Breast epithelium (tissue), 3 donors: ENCODE results near the gene KCNE4.

Source experiments
- POLR2A ChIP-seq: fragments of 450-650 bp; IDR thresholded peaks from one replicate; pipeline ENCODE4 v1.6.1; 2016; ENCODE audit warnings: antibody characterized with exemption, mild to moderate bottlenecking, moderate library complexity
- POLR2AphosphoS5 ChIP-seq, 3 donors: sonication (generic); formaldehyde crosslinking; IDR thresholded peaks; one replicate each; pipeline ENCODE4 v1.6.1; 2017; ENCODE audit warnings: antibody characterized with exemption in 3 of 3
- TF ChIP-seq, protein P1 (sequence below), 3 donors: fragments of 450-650 bp; IDR thresholded peaks; one replicate each; pipeline ENCODE4 v1.5.1; 2016 to 2017; ENCODE audit warnings: antibody characterized with exemption in 3 of 3, mild to moderate bottlenecking in 3 of 3, moderate library complexity in 3 of 3

- TF ChIP-seq, protein P1, sequence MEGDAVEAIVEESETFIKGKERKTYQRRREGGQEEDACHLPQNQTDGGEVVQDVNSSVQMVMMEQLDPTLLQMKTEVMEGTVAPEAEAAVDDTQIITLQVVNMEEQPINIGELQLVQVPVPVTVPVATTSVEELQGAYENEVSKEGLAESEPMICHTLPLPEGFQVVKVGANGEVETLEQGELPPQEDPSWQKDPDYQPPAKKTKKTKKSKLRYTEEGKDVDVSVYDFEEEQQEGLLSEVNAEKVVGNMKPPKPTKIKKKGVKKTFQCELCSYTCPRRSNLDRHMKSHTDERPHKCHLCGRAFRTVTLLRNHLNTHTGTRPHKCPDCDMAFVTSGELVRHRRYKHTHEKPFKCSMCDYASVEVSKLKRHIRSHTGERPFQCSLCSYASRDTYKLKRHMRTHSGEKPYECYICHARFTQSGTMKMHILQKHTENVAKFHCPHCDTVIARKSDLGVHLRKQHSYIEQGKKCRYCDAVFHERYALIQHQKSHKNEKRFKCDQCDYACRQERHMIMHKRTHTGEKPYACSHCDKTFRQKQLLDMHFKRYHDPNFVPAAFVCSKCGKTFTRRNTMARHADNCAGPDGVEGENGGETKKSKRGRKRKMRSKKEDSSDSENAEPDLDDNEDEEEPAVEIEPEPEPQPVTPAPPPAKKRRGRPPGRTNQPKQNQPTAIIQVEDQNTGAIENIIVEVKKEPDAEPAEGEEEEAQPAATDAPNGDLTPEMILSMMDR (IDR thresholded peaks at IDR 0.05), result no peak
- TF ChIP-seq POLR2AphosphoS5 (IDR thresholded peaks at IDR 0.05), result no peak
- TF ChIP-seq POLR2A, result no peak
These were observed 39.7 kb upstream of the KCNE4 start for GRCh38 chr2:223012291-223012690.
